GM12878 (cell line): ENCODE results near the gene FAR1. TPM values are rescaled to one million over a fixed set of nuclear protein-coding genes. Genes with fewer than 3 reads are reported as not detected.

Experiments used
- ATAC-seq: fragments of 200-7000 bp; cut with Tn5 transposase; 3 replicates; pipeline ENCODE4 v1.9.1; 2020; ENCODE audit warnings: mild to moderate bottlenecking, moderate library complexity
- BruUV-seq: library from RNA; stranded (reverse); fragments of 400-500 nt; replicated peaks from 2 replicates; lab custom pipeline; 2021; lab: Mats Ljungman, UMichigan
- CTCF ChIA-PET: fragments of 300-600 bp; sonication (Branson Sonifier 250); formaldehyde crosslinking; extraction: SDS; loops from one replicate; lab custom pipeline; 2021; ENCODE audit warnings: inconsistent platforms; lab: Yijun Ruan, JAX
- POLR2A ChIA-PET: fragments of 350-600 bp; formaldehyde crosslinking; extraction: SDS; loops from one replicate; lab custom pipeline; 2021; ENCODE audit warnings: inconsistent platforms; lab: Charles Lee
- RAD21 ChIA-PET: fragments of 300-600 bp; sonication (Branson Sonifier 250); formaldehyde crosslinking; loops from one replicate; lab custom pipeline; 2023; ENCODE audit warnings: antibody characterized with exemption; ENCODE audit not compliant: unreplicated experiment; lab: Charles Lee
- SMC1A ChIA-PET: fragments of 300-600 bp; sonication (Branson Sonifier 250); formaldehyde crosslinking; loops from one replicate; lab custom pipeline; 2023; ENCODE audit not compliant: unreplicated experiment, uncharacterized antibody; lab: Charles Lee
- DNase-seq: peaks from one replicate; pipeline ENCODE4 v3.0.0-alpha.2; 2011; ENCODE audit warnings: low read depth, low spot score
- FAIRE-seq: peaks from 3 replicates; lab custom pipeline; 2011; peaks lifted over from hg19 to GRCh38; lab: Jason Lieb, UNC
- H2AFZ ChIP-seq: 2 replicates; pipeline ENCODE4 v1.6.0; 2011; ENCODE audit warnings: low read depth, low read length, control low read depth; ENCODE audit not compliant: control insufficient read depth
- H3K27ac ChIP-seq: 2 replicates; pipeline ENCODE4 v1.5.1; 2011; ENCODE audit warnings: control low read depth; ENCODE audit not compliant: control insufficient read depth, insufficient read depth
- H3K27me3 ChIP-seq, 2 experiments: replicated peaks in 1 of 2; 2 replicates each; pipeline versions ENCODE4 v1.6.0 to v1.6.1; 2011; ENCODE audit warnings: low read length in 1 of 2; ENCODE audit not compliant: control insufficient read depth in 2 of 2, insufficient read depth in 2 of 2
- H3K36me3 ChIP-seq, 2 experiments: 2 replicates each; pipeline ENCODE4 v1.5.1; 2011; ENCODE audit warnings: low read length in 1 of 2; ENCODE audit not compliant: control insufficient read depth in 2 of 2, insufficient read depth in 2 of 2
- H3K4me1 ChIP-seq: 2 replicates; pipeline ENCODE4 v1.6.1; 2011; ENCODE audit warnings: mild to moderate bottlenecking, low read length, moderate library complexity, mixed read lengths; ENCODE audit not compliant: control insufficient read depth, insufficient read depth
- H3K4me2 ChIP-seq: 2 replicates; pipeline ENCODE4 v1.6.0; 2011; ENCODE audit warnings: control low read depth; ENCODE audit not compliant: control insufficient read depth, insufficient read depth
- H3K4me3 ChIP-seq: fragments of 200-600 bp; sonication (generic); 2 replicates; pipeline ENCODE4 v1.5.1; 2016
- H3K79me2 ChIP-seq: 2 replicates; pipeline ENCODE4 v1.6.0; 2011; ENCODE audit warnings: low read length; ENCODE audit not compliant: control insufficient read depth, insufficient read depth
- H3K9ac ChIP-seq: 2 replicates; pipeline ENCODE4 v1.8.0; 2011; ENCODE audit warnings: low read length, control low read depth, mixed read lengths; ENCODE audit not compliant: control insufficient read depth, insufficient read depth
- H3K9me3 ChIP-seq: replicated peaks from 3 replicates; pipeline ENCODE4 v1.5.1; 2011; ENCODE audit warnings: mild to moderate bottlenecking, low read length; ENCODE audit not compliant: control insufficient read depth, insufficient read depth
- H4K20me1 ChIP-seq: 2 replicates; pipeline ENCODE4 v1.6.0; 2011; ENCODE audit not compliant: control insufficient read depth, insufficient read depth
- KDM1A ChIP-seq: fragments of 200-600 bp; sonication (generic); IDR thresholded peaks from 2 replicates; pipeline ENCODE4 v1.6.1; 2016; ENCODE audit warnings: borderline replicate concordance
- SKIL ChIP-seq: fragments of 450-650 bp; IDR thresholded peaks from 2 replicates; pipeline ENCODE4 v1.6.1; 2017; ENCODE audit warnings: mild to moderate bottlenecking, low read depth, inconsistent platforms; ENCODE audit not compliant: poor library complexity, severe bottlenecking
- SMAD5 ChIP-seq: IDR thresholded peaks from 2 replicates; pipeline ENCODE4 v1.6.1; 2016; ENCODE audit warnings: antibody characterized with exemption, low read depth
- STAT3 ChIP-seq: IDR thresholded peaks from 2 replicates; pipeline ENCODE4 v1.6.1; 2011; ENCODE audit warnings: low read depth, low read length, improper control_type of control experiment
- ZBTB40 ChIP-seq: fragments of 450-650 bp; IDR thresholded peaks from 2 replicates; pipeline ENCODE4 v1.6.1; 2016; ENCODE audit warnings: mild to moderate bottlenecking, moderate library complexity, borderline replicate concordance
- ZNF687 ChIP-seq: fragments of 450-650 bp; IDR thresholded peaks from 2 replicates; pipeline ENCODE4 v1.6.1; 2017; ENCODE audit warnings: mild to moderate bottlenecking, moderate library complexity
- WGBS: methylation state at CpG from one replicate; pipeline ENCODE4 v1.1.6; 2016; ENCODE audit warnings: low lambda C conversion rate; ENCODE audit not compliant: insufficient replicate concordance, insufficient coverage; ENCODE audit errors: missing lambda C conversion rate; 5-methylcytosine and 5-hydroxymethylcytosine counted together
- in situ Hi-C: fragments of 300-500 bp; cut with MboI; formaldehyde crosslinking; loops from 9 replicates; pipeline ENCODE4 v1.14.3; 2018; ENCODE audit warnings: mixed read lengths
- intact Hi-C: fragments of 100-400 bp; cut with micrococcal nuclease; formaldehyde crosslinking; loops from one replicate; pipeline ENCODE4 v1.14.2; 2022; ENCODE audit not compliant: unreplicated experiment
- polyA plus RNA-seq, 11 experiments: library from polyadenylated mRNA; depleted of rRNA in 4 of 11; unstranded in 6 of 11; stranded (reverse) in 5 of 11; fragments of >200 nt; fragmentation: Nextera tagmentation in 4 of 11; fragmentation: Illumina TruSeq in 1 of 11; extraction: Ambion mirVana in 4 of 11; extraction: Trizol in 1 of 11; gene quantifications; 1 replicate in 1 of 11; 2 replicates in 10 of 11; pipeline versions ENCODE4 v1.2.1 to v1.2.3, GENCODE V29; 2011 to 2016; ENCODE audit warnings: inconsistent platforms in 2 of 11, missing spikeins in 2 of 11, low read depth in 1 of 11
- total RNA-seq, 4 experiments: library from RNA; depleted of rRNA in 3 of 4; stranded (reverse); fragments of >200 nt in 3 of 4; fragmentation: Illumina TruSeq in 1 of 4; extraction: Trizol in 1 of 4; gene quantifications; 2 replicates each; pipeline versions ENCODE4 v1.2.1 to v1.2.3, GENCODE V29; 2013 to 2021

The FAR1 gene
- total and polyA plus RNA-seq, 10 of the 15 experiments (the other 5 are each of a cell fraction or from before 2014, with no cell fraction given), result 10.1 to 73.9 (median 30.8) TPM

GRCh38 chr11:13635290-13635689 is 33.2 kb upstream of the FAR1 start:
- FAIRE-seq (no peak), DNase-seq (no peak), ATAC-seq (no peak)
- Histone ChIP-seq H3K79me2 (no peaks in the 10 kb centered on the region), H3K9me3 (no peaks in the 10 kb centered on the region), H3K27ac (no peak overlapping the region), H2AFZ (no peak overlapping the region), H3K4me1 (no peaks in the 10 kb centered on the region), H3K27me3 (no peaks in the 10 kb centered on the region), H3K36me3 (no peaks in the 10 kb centered on the region), H3K4me2 (no peak overlapping the region), H3K9ac (no peak overlapping the region), H3K4me3 (no peak overlapping the region), H4K20me1 (no peaks in the 10 kb centered on the region)
- TF ChIP-seq KDM1A (no peak), SMAD5 (no peak)
- BruUV-seq, result no TSS peak
- ChIA-PET POLR2A (no interaction called here), RAD21 (no interaction called here), SMC1A (no interaction called here), CTCF (no interaction called here)
- intact Hi-C loops (no loop called here), in situ Hi-C loops (no loop called here)
- 32% methylated on average over 5 of the region's 5 CpGs for WGBS

- H3K9ac ChIP-seq, result no peak overlapping the region
- no peak overlapping the region for H3K4me2 ChIP-seq
- no peaks in the 10 kb centered on the region for H4K20me1 ChIP-seq
- in situ Hi-C loops (no loop called here), intact Hi-C loops (no loop called here)
- BruUV-seq, result no TSS peak
- no peaks in the 10 kb centered on the region for H3K9me3 ChIP-seq
- no peak for ATAC-seq
- no peak overlapping the region for H2AFZ ChIP-seq
- RAD21 ChIA-PET, result no interaction called here
- POLR2A ChIA-PET, result no interaction called here
- no peaks in the 10 kb centered on the region for H3K79me2 ChIP-seq
- FAIRE-seq, result no peak
- no peak for DNase-seq
- CTCF ChIA-PET, result no interaction called here
- SMC1A ChIA-PET, result no interaction called here
- no peak overlapping the region for H3K4me3 ChIP-seq
- H3K27me3 ChIP-seq, result no peaks in the 10 kb centered on the region
- H3K36me3 ChIP-seq, result no peaks in the 10 kb centered on the region
- no peaks in the 10 kb centered on the region for H3K4me1 ChIP-seq
- no peak overlapping the region for H3K27ac ChIP-seq
- no peak for TF ChIP-seq ZBTB40
- no peak for TF ChIP-seq SKIL
- no peak for TF ChIP-seq ZNF687
- TF ChIP-seq STAT3, result no peak
Observed at GRCh38 chr11:13635804-13636203, 32.7 kb upstream of the FAR1 start.
